B cell (primary cell): ENCODE results near the gene PRKN. TPM values are rescaled to one million over a fixed set of nuclear protein-coding genes. Genes with fewer than 3 reads are reported as not detected.

Source experiments
- ATAC-seq: fragments of 200-7000 bp; cut with Tn5 transposase; one replicate; pipeline ENCODE4 v1.10.0; 2021; ENCODE audit warnings: low read depth, mild to moderate bottlenecking, moderate number of reproducible peaks, moderate library complexity
- CTCF ChIA-PET: fragments of 350-600 bp; sonication (Branson Sonifier 250); formaldehyde crosslinking; loops from one replicate; lab custom pipeline; 2021; ENCODE audit warnings: antibody characterized with exemption, inconsistent platforms; lab: Charles Lee
- POLR2A ChIA-PET: fragments of 350-600 bp; sonication (Branson Sonifier 250); formaldehyde crosslinking; loops from one replicate; lab custom pipeline; 2021; ENCODE audit warnings: antibody characterized with exemption; lab: Charles Lee
- DNase-seq: peaks from one replicate; pipeline ENCODE4 v3.0.0; 2013
- H2AFZ ChIP-seq: 2 replicates; pipeline ENCODE4 v1.6.1; 2012; ENCODE audit warnings: mild to moderate bottlenecking, low read depth, low read length; ENCODE audit not compliant: insufficient read depth, poor library complexity, severe bottlenecking
- H3K27ac ChIP-seq, 2 donors: 1 replicate in 1 of 2; 2 replicates in 1 of 2; pipeline ENCODE4 v1.5.1; 2012 to 2013; ENCODE audit warnings: low read length in 2 of 2, mild to moderate bottlenecking in 2 of 2, moderate library complexity in 1 of 2
- H3K27me3 ChIP-seq, 4 experiments: fragments of 200-600 bp in 1 of 4; sonication (generic) in 1 of 4; replicated peaks in 1 of 4; 1 replicate in 2 of 4; 2 replicates in 2 of 4; pipeline versions ENCODE4 v1.6.1 to v1.7.0; 2013 to 2016; ENCODE audit warnings: low read length in 3 of 4, mild to moderate bottlenecking in 2 of 4, mixed read lengths in 1 of 4, moderate library complexity in 1 of 4; ENCODE audit not compliant: insufficient read depth in 4 of 4, control insufficient read depth in 3 of 4; ENCODE audit errors: control extremely low read depth in 1 of 4
- H3K36me3 ChIP-seq, 2 experiments: replicated peaks in 1 of 2; 1 replicate in 1 of 2; 2 replicates in 1 of 2; pipeline versions ENCODE4 v1.6.1 to v1.7.1; 2013; ENCODE audit warnings: low read length in 1 of 2; ENCODE audit not compliant: insufficient read depth in 2 of 2, control insufficient read depth in 1 of 2; ENCODE audit errors: control extremely low read depth in 1 of 2, extremely low read depth in 1 of 2
- H3K4me1 ChIP-seq, 2 donors: fragments of 200-600 bp in 1 of 2; sonication (generic) in 1 of 2; 1 replicate in 1 of 2; 2 replicates in 1 of 2; pipeline versions ENCODE4 v1.5.1 to v1.6.1; 2013 to 2017; ENCODE audit warnings: low read length in 2 of 2; ENCODE audit not compliant: control insufficient read depth in 2 of 2, insufficient read depth in 2 of 2
- H3K4me2 ChIP-seq: replicated peaks from 2 replicates; pipeline ENCODE3; 2012; ENCODE audit warnings: mild to moderate bottlenecking, low read depth, low read length; ENCODE audit not compliant: poor library complexity, severe bottlenecking
- H3K4me3 ChIP-seq, 5 experiments: fragments of 200-600 bp in 1 of 5; sonication (generic) in 1 of 5; 1 replicate in 3 of 5; 2 replicates in 2 of 5; pipeline versions ENCODE4 v1.5.1 to v1.7.0; 2011 to 2016; ENCODE audit warnings: low read length in 4 of 5, mild to moderate bottlenecking in 4 of 5, low read depth in 2 of 5, control low read depth in 1 of 5, moderate library complexity in 1 of 5; ENCODE audit not compliant: insufficient read depth in 1 of 5; ENCODE audit errors: control extremely low read depth in 1 of 5, extremely low read depth in 1 of 5
- H3K79me2 ChIP-seq: fragments of 200-600 bp; sonication (generic); one replicate; pipeline ENCODE4 v1.6.0; 2016; ENCODE audit warnings: low read length; ENCODE audit not compliant: control insufficient read depth, insufficient read depth
- H3K9ac ChIP-seq: fragments of 200-600 bp; sonication (generic); 2 replicates; pipeline ENCODE4 v1.6.1; 2017; ENCODE audit warnings: mild to moderate bottlenecking, low read length, moderate library complexity
- H3K9me3 ChIP-seq, 3 donors: one replicate each; pipeline versions ENCODE4 v1.6.1 to v1.7.1; 2013; ENCODE audit warnings: low read length in 2 of 3; ENCODE audit not compliant: control insufficient read depth in 2 of 3, insufficient read depth in 1 of 3; ENCODE audit errors: control extremely low read depth in 1 of 3
- H4K20me1 ChIP-seq: 2 replicates; pipeline ENCODE4 v1.6.0; 2012; ENCODE audit warnings: mild to moderate bottlenecking, low read length; ENCODE audit not compliant: insufficient read depth, control insufficient read depth, poor library complexity, severe bottlenecking
- H3K27ac Mint-ChIP-seq: one replicate; pipeline ENCODE4 v1.8.0; 2021; ENCODE audit warnings: mixed read lengths
- H3K27me3 Mint-ChIP-seq: one replicate; pipeline ENCODE4 v1.8.0; 2021; ENCODE audit warnings: mixed read lengths
- H3K4me1 Mint-ChIP-seq: one replicate; pipeline ENCODE4 v1.8.0; 2021; ENCODE audit warnings: mixed read lengths
- H3K4me3 Mint-ChIP-seq: one replicate; pipeline ENCODE4 v1.8.0; 2021; ENCODE audit warnings: mixed read lengths
- H3K9me3 Mint-ChIP-seq: one replicate; pipeline ENCODE4 v1.8.0; 2022; ENCODE audit warnings: mixed read lengths; ENCODE audit not compliant: insufficient read depth
- CTCF ChIP-seq: fragments of 200-600 bp; IDR thresholded peaks from one replicate; pipeline ENCODE4 v1.8.0; 2022; ENCODE audit warnings: antibody characterized with exemption, mild to moderate bottlenecking
- EZH2 ChIP-seq: IDR thresholded peaks from 2 replicates; pipeline ENCODE4 v1.6.1; 2012; ENCODE audit warnings: borderline replicate concordance, low read depth, mild to moderate bottlenecking, moderate library complexity, low read length; ENCODE audit not compliant: insufficient read depth, poor library complexity, severe bottlenecking
- WGBS: methylation state at CpG from one replicate; pipeline ENCODE4 v1.1.5; 2013; ENCODE audit warnings: missing lambda C conversion rate; ENCODE audit not compliant: insufficient coverage; 5-methylcytosine and 5-hydroxymethylcytosine counted together
- intact Hi-C: fragments of 100-400 bp; cut with micrococcal nuclease; formaldehyde crosslinking; loops from one replicate; pipeline ENCODE4 v1.10.0; 2022
- polyA plus RNA-seq: library from polyadenylated mRNA; depleted of rRNA; stranded (reverse); fragments of >200 nt; gene quantifications from 2 replicates; pipeline ENCODE4 v1.2.3, GENCODE V29; 2012
- total RNA-seq, 2 donors: library from RNA; stranded (reverse); fragments of 120-200 nt in 1 of 2; gene quantifications; 1 replicate in 1 of 2; 2 replicates in 1 of 2; pipeline versions ENCODE4 v1.2.3 to v1.2.4, GENCODE V29; 2013 to 2022

The PRKN gene
- total and polyA plus RNA-seq, 2 donors (not counting 1 experiment from before 2014, with no cell fraction given), result 1.6 to 6.2 TPM

- Histone ChIP-seq H3K4me2 (no peak overlapping the region), H3K27ac (no peak overlapping the region), H3K4me1 (no peaks in the 10 kb centered on the region), H3K27me3 (no peaks in the 10 kb centered on the region), H3K9me3 (peaks cover 0 to 9% (median 0%) of the 10 kb centered on the region in 3 donors), H3K79me2 (no peaks in the 10 kb centered on the region), H3K9ac (no peak overlapping the region), H3K36me3 (no peaks in the 10 kb centered on the region), H4K20me1 (no peaks in the 10 kb centered on the region), H2AFZ (no peak overlapping the region), H3K4me3 (no peak overlapping the region)
- 85% methylated on average over 5 of the region's 5 CpGs for WGBS
- ATAC-seq (no peak), DNase-seq (no peak)
- Mint-ChIP-seq H3K4me3 (no peak overlapping the region), H3K4me1 (no peaks in the 10 kb centered on the region), H3K9me3 (peaks cover 6% of the 10 kb centered on the region), H3K27me3 (no peaks in the 10 kb centered on the region), H3K27ac (no peak overlapping the region)
- CTCF ChIA-PET, result no interaction called here
- intact Hi-C loops, result no loop called here
- TF ChIP-seq CTCF (no peak), EZH2 (no peak)
- POLR2A ChIA-PET, result no interaction called here
Observed at GRCh38 chr6:161745594-161746141, 981.9 kb downstream of the PRKN start.

GRCh38 chr6:161745128-161745527 is 982.4 kb downstream of the PRKN start:
- Histone ChIP-seq H3K27me3 (no peaks in the 10 kb centered on the region), H3K27ac (no peak overlapping the region), H4K20me1 (no peaks in the 10 kb centered on the region), H3K4me1 (no peaks in the 10 kb centered on the region), H3K36me3 (no peaks in the 10 kb centered on the region), H2AFZ (no peak overlapping the region), H3K4me2 (no peak overlapping the region), H3K9me3 (peaks cover 0 to 14% (median 0%) of the 10 kb centered on the region in 3 donors), H3K79me2 (no peaks in the 10 kb centered on the region), H3K9ac (no peak overlapping the region), H3K4me3 (no peak overlapping the region)
- WGBS, result 75% methylated on average over 2 of the region's 2 CpGs
- ATAC-seq, result no peak
- no peak for TF ChIP-seq CTCF
- no peak for TF ChIP-seq EZH2
- Mint-ChIP-seq H3K27me3 (no peaks in the 10 kb centered on the region), H3K27ac (no peak overlapping the region), H3K4me3 (no peak overlapping the region), H3K4me1 (no peaks in the 10 kb centered on the region), H3K9me3 (peaks cover 6% of the 10 kb centered on the region)
- intact Hi-C loops, result no loop called here
- DNase-seq, result no peak
- ChIA-PET POLR2A (no interaction called here), CTCF (no interaction called here)
